HL-60 (cell line): ENCODE results near the gene NUMB.

Experiments used
- DNase-seq, 2 experiments: peaks; one replicate each; pipeline ENCODE4 v3.0.0-alpha.2; 2010 to 2020; ENCODE audit warnings: low read depth in 1 of 2, low spot score in 1 of 2
- H3K27ac ChIP-seq: fragments of 250-450 bp; sonication (Bioruptor Pico); replicated peaks from 2 replicates; pipeline ENCODE4 v1.5.1; 2020; ENCODE audit warnings: mild to moderate bottlenecking, moderate library complexity
- H3K27me3 ChIP-seq: fragments of 250-450 bp; sonication (Bioruptor Pico); 2 replicates; pipeline ENCODE4 v1.5.1; 2021; ENCODE audit warnings: mild to moderate bottlenecking, moderate library complexity; ENCODE audit not compliant: insufficient read depth, poor library complexity, severe bottlenecking
- H3K4me3 ChIP-seq: replicated peaks from 2 replicates; pipeline ENCODE4 v1.5.1; 2011; ENCODE audit warnings: mild to moderate bottlenecking, control low read depth, low read length; ENCODE audit not compliant: insufficient read depth
- CTCF ChIP-seq: IDR thresholded peaks from one replicate; pipeline ENCODE4 v1.5.1; 2011; ENCODE audit warnings: low read length, control low read depth, inconsistent platforms; ENCODE audit not compliant: insufficient read depth
- GABPA ChIP-seq: IDR thresholded peaks from 2 replicates; pipeline ENCODE4 v1.6.1; 2012; ENCODE audit warnings: low read depth
- POLR2AphosphoS5 ChIP-seq: IDR thresholded peaks from 2 replicates; pipeline ENCODE4 v1.6.1; 2012; ENCODE audit warnings: low read depth
- REST ChIP-seq: IDR thresholded peaks from 2 replicates; pipeline ENCODE4 v1.6.1; 2012; ENCODE audit warnings: low read depth; ENCODE audit not compliant: insufficient replicate concordance
- SPI1 ChIP-seq: IDR thresholded peaks from 2 replicates; pipeline ENCODE4 v1.6.1; 2012; ENCODE audit warnings: low read depth, mild to moderate bottlenecking, borderline replicate concordance

The NUMB gene

DNA sequence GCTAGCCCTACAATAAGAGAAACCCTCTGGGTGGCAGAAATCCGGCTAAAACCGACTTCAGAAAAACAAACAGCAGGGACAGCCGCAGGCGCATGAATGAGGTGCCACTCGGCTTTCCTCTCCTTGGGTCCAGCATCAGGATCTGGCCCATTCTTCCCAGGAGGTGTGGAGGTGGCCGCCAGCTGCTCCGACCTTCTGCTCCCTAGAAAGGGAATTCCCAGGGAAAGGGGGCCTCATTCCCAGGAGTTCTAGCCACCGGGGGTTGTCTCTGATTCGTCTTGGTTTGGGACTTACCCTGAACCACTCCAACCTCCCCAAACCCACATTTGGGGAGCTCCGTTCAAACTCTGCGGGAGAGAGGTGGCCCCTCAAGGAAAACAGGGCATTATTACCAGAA is 208.0 kb downstream of the NUMB start:
- TF ChIP-seq SPI1 (no peak), GABPA (no peak), POLR2AphosphoS5 (no peak), CTCF (no peak), REST (no peak)
- DNase-seq, result no peak
- no peak overlapping the region for H3K27ac ChIP-seq
- no peaks in the 10 kb centered on the region for H3K27me3 ChIP-seq
- no peak overlapping the region for H3K4me3 ChIP-seq

DNA sequence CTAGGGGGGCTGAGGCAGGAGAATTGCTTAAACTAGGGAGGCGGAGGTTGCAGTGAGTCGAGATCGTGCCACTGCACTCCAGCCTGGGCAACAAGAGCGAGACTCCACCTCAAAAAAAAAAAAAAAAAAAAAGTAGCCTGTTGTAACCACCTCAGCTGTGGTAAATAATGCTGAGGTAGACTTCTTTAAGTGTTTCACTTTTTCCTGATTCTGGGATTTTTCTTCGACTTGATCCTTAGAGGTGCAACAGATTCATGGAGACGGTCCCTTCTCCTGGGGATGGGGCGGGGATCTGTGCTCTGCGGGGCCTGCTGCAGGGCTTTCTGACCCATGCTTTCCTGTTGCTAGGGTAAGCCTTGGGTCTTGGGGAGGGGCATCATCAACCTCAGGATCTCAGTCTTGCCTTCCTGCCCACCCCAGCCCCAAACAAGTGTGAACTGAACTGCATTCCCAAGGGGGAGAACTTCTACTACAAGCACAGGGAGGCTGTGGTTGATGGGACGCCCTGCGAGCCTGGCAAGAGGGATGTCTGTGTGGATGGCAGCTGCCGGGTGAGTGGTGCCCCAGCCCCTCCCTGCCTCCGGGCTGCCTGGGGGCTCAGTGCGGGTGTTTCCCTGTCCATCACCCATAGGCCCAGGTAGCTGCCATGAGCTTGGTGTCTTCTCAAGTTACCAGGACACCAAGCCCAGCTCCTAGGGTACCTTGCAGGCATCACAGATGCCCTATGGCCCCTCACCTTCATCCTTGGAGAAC is 208.6 kb downstream of the NUMB start:
- H3K27ac ChIP-seq, result no peak overlapping the region
- TF ChIP-seq REST, result no peak
- no peak for TF ChIP-seq SPI1
- no peak for TF ChIP-seq GABPA
- no peak for DNase-seq

GRCh38 chr14:73249108-73249507 is 209.2 kb downstream of the NUMB start:
- DNase-seq, result no peak
- Histone ChIP-seq H3K4me3 (no peak overlapping the region), H3K27me3 (no peaks in the 10 kb centered on the region), H3K27ac (no peak overlapping the region)
- TF ChIP-seq CTCF, result no peak
- no peak for TF ChIP-seq SPI1
- no peak for TF ChIP-seq GABPA
- no peak for TF ChIP-seq REST
- TF ChIP-seq POLR2AphosphoS5, result no peak

More for the DNA sequence above, 208.6 kb downstream of the NUMB start:
- no peaks in the 10 kb centered on the region for H3K27me3 ChIP-seq
- no peak overlapping the region for H3K4me3 ChIP-seq
